GM06990 (cell line): Measurements from ENCODE around the gene AK5.

Source experiments
- DNase-seq: peaks from one replicate; pipeline ENCODE4 v3.0.0-alpha.2; 2011; ENCODE audit not compliant: insufficient read length; ENCODE audit errors: extremely low read depth
- H3K27me3 ChIP-seq: replicated peaks from 2 replicates; pipeline ENCODE4 v1.6.0; 2011; ENCODE audit warnings: low read length; ENCODE audit not compliant: control insufficient read depth, insufficient read depth
- H3K36me3 ChIP-seq: 2 replicates; pipeline ENCODE4 v1.5.1; 2011; ENCODE audit warnings: low read length; ENCODE audit not compliant: control insufficient read depth, insufficient read depth
- H3K4me3 ChIP-seq: replicated peaks from 2 replicates; pipeline ENCODE4 v1.5.1; 2011; ENCODE audit warnings: low read depth, mild to moderate bottlenecking, control low read depth, low read length
- CTCF ChIP-seq: IDR thresholded peaks from 2 replicates; pipeline ENCODE4 v1.5.1; 2011; ENCODE audit warnings: low read length, control low read depth, mild to moderate bottlenecking, inconsistent platforms; ENCODE audit not compliant: insufficient read depth, poor library complexity, severe bottlenecking

Gene AK5

GRCh38 chr1:77430966-77431690, 149.3 kb downstream of the AK5 start:
- no peak for DNase-seq
- H3K27me3 ChIP-seq, result no peaks in the 10 kb centered on the region
- TF ChIP-seq CTCF, result no peak
- no peaks in the 10 kb centered on the region for H3K36me3 ChIP-seq
- no peak overlapping the region for H3K4me3 ChIP-seq

GRCh38 chr1:77433934-77434333, 152.1 kb downstream of the AK5 start:
- no peak for TF ChIP-seq CTCF
- H3K36me3 ChIP-seq, result no peaks in the 10 kb centered on the region
- H3K27me3 ChIP-seq, result no peaks in the 10 kb centered on the region
- no peak overlapping the region for H3K4me3 ChIP-seq
- no peak for DNase-seq

- no peak overlapping the region for H3K4me3 ChIP-seq
- H3K27me3 ChIP-seq, result no peaks in the 10 kb centered on the region
- H3K36me3 ChIP-seq, result no peaks in the 10 kb centered on the region
- no peak for DNase-seq
- no peak for TF ChIP-seq CTCF
Observed at GRCh38 chr1:77434967-77435366, 153.1 kb downstream of the AK5 start.

GRCh38 chr1:77438236-77438913, 156.6 kb downstream of the AK5 start:
- TF ChIP-seq CTCF, result no peak
- no peak for DNase-seq
- H3K27me3 ChIP-seq, result no peaks in the 10 kb centered on the region
- H3K36me3 ChIP-seq, result no peaks in the 10 kb centered on the region
- no peak overlapping the region for H3K4me3 ChIP-seq

- Histone ChIP-seq H3K27me3 (no peaks in the 10 kb centered on the region; the same call in 1 of the 2 replicates), H3K36me3 (no peaks in the 10 kb centered on the region), H3K4me3 (no peak overlapping the region)
- TF ChIP-seq CTCF, result no peak
- no peak for DNase-seq
Observed at GRCh38 chr1:77446841-77447555, 165.2 kb downstream of the AK5 start.
